Fibroblast of skin of scalp (primary cell): Measurements from ENCODE around the gene GSK3B.
A peak's percentile ranks its signal among the peaks of the same experiment; 100 is the strongest.
"Not testable (repeated sequence)": the region's sequence is repeated elsewhere in the genome, so short reads cannot be mapped to it uniquely, and the experiment has no call there.

Source experiments
- DNase-seq: peaks from one replicate; pipeline ENCODE4 v3.0.0-alpha.2; 2013

The GSK3B gene

GRCh38 chr3:120052677-120053076 lies 41.6 kb downstream of the GSK3B start:
- peak; percentile 9 for DNase-seq

- DNase-seq: no peak
Measured at GRCh38 chr3:120052225-120052624, 42.0 kb downstream of the GSK3B start.

DNA sequence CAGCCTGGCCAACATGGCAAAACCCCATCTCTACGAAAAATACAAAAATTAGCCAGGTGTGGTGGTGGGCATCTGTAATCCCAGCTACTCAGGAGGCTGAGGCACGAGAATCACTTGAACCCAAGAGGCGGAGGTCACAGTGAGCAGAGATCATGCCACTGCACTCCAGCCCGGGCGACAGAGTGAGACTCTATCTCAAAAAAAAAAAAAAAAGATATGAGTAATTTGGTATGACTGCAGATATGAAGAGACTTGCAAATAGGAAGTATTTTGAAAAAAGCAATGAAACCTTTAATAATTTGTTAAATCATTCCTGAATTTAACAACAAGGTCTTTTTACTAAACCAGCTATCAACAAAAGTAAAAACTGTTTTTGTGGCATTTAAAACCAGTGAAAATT lies 42.7 kb downstream of the GSK3B start:
- DNase-seq: not testable (repeated sequence)

DNA sequence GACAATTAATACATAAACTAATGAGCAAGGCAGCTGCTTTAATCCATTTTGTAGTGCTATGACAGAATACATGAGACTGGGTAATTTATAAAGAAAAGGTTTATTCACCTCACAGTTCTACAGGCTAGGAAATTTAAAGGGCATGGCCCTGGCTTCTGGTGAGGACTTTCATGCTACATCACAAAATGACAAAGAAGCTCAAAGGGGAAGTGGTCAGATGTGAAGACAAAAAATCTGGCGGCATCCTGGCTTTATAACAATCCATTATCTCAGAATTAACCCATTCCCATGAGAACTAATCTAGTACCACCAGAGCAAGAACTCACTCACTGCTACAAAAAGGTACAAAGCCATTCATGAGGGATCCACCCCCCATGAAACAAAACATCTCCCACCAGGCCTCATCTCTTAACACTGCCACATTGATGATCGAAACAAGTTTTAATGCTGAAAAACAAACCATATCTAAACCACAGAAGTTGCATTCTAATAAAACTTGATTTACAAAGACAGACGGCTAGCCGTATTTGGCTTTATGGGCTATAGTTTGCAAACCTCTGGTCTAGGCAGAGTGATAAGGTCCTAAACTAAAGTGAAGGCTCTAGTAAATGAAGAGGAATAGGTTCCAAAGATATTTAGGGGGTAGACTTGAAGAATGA lies 44.2 kb downstream of the GSK3B start:
- no peak for DNase-seq

- no peak for DNase-seq
Measured at GRCh38 chr3:120049072-120049471, 45.2 kb downstream of the GSK3B start.

- DNase-seq: no peak
Measured at GRCh38 chr3:120048355-120049041, 45.7 kb downstream of the GSK3B start.

GRCh38 chr3:120047686-120048085 lies 46.6 kb downstream of the GSK3B start:
- DNase-seq: no peak

- DNase-seq: no peak
Measured at GRCh38 chr3:120040813-120041377, 53.4 kb downstream of the GSK3B start.

DNA sequence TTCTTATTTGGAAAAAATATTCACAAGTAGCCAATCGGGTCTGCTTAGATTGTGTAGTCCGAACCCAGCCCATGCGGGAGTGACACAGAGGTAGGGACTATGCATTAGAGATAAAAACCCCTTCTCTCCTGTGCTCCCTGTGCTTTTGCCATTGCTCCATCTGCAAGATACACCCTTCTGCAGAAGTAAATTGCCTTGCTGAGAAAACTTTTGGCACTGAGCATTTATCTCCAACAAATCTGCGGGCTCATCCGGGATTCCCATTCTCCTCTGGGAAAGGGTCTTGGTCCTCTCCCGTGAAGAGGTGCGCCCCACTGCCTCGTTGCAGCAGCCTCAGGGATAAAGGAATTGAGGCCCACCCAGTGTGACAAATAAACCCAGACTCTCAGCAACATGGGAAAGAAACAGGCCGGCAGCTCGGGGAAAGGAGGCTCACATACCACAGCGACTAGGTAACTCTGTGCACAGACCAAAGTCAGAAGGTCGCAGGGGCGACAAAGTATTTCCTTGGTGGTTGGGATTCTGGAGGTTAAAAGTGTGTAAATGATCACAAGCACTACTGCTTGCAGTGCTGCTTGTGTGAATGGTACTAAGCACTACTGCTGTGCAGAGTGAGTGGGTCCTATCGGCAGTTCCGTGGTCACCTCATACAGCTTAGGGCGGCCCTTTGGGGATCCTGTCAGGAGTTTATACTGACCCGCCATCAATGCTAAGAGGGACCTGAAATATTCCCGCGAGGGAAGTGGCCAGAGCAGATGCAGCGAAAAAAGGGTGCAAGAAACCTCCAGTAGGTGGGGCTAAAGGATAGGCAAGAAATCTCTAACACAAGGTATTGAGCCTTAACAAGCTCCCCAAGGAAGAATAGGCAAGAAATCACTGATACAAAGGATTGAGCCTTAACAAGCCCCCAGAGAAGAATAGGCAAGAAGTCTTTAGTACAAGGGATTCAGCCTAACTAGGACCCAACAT lies 54.3 kb downstream of the GSK3B start:
- no peak for DNase-seq

GRCh38 chr3:120033596-120033995 lies 60.7 kb downstream of the GSK3B start:
- DNase-seq: no peak

DNA sequence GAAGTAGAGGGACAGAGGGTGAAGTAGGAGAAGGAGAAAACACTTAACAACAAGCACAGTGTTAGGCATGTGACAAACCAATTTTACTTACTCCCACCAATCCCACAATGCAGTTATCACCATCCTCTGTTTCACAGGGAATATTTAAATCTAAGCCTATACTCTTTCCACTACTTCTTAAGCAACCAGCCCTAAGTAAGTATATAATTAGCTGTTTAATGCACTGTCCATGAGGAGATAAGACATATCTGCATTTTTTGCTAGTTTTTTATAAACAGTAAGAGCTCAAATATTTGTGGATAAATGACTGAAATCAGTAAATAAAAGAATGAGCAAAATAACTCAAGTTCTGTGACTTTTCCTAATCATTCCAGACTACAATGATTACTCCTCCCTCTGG lies 62.7 kb downstream of the GSK3B start:
- DNase-seq: no peak

- DNase-seq: no peak
Measured at GRCh38 chr3:120029749-120030148, 64.5 kb downstream of the GSK3B start.

GRCh38 chr3:120028271-120029047 lies 65.8 kb downstream of the GSK3B start:
- DNase-seq: no peak

DNA sequence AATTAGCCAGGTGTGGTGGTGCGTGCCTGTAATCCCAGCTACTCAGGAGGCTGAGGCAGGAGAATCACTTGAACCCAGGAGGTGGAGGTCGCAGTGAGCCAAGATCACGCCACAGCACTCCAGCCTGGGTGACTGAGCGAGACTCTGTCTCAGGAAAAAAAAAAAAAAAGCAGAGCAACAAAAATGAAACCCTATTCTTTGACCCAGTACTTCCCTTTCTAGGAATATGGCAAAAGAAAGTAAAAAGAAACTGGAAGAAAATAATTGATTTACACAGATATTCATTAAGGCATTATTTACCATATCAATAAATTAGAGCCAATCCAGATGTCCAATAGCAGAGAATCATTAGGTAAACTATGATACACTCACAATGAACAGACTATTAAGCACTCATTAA lies 67.0 kb downstream of the GSK3B start:
- DNase-seq: no peak

DNA sequence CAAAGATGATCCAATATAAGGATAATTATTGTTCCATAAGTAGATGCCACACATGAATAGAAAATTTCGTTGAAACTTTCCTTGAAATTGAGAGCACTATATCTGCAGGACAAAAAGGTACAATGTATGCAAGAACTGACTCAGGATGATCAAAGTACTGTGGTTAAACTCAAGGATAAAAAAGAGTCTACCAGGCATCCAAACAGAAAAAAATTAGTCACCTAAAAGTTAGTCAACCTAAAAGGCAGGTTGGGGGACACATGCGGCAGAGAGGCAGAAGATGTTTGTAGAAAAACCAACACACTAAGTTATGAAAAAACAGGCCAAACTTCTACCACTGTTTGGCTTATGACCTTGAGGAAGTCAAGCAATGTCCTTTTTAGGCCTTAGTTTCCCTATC lies 68.7 kb downstream of the GSK3B start:
- DNase-seq: no peak

DNA sequence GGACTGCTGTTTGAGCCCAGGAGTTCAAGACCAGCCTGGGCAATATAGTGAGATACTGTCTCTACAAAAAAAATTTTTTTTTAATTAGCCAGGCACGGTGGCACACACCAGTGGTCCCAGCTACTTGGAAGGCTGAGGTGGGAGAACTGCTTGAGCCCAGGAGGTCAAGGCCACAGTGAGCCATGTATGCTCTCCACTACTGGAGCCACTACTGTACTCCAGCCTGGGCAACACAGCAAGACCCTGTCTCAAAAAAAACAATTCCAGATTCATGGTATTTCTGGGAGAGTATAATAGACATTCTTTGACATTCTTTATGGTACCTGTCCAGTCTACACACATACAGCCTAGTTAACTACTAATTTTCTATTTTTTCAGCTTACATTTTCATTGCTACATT lies 70.1 kb downstream of the GSK3B start:
- DNase-seq: no peak

GRCh38 chr3:120022729-120023128 lies 71.5 kb downstream of the GSK3B start:
- peak; percentile 20 for DNase-seq

GRCh38 chr3:120021523-120021922 lies 72.7 kb downstream of the GSK3B start:
- peak; percentile 13 for DNase-seq

- no peak for DNase-seq
Measured at GRCh38 chr3:120018299-120018698, 75.9 kb downstream of the GSK3B start.

- no peak for DNase-seq
Measured at GRCh38 chr3:120017692-120018091, 76.6 kb downstream of the GSK3B start.

GRCh38 chr3:120013481-120013880 lies 80.8 kb downstream of the GSK3B start:
- DNase-seq: peak; percentile 15

DNA sequence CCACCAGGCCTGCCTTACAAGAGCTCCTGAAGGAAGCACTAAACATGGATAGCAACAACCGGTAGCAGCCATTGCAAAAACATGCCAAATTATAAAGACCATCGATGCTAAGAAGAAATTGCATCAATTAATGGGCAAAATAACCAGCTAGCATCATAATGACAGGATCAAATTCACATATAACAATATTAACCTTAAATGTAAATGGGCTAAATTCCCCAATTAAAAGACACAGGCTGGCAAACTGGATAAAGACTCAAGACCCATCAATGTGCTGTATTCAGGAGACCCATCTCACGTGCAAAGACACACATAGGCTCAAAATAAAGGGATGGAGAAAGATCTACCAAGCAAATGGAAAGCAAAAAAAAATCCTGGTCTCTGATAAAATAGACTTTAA lies 88.5 kb downstream of the GSK3B start:
- DNase-seq: not testable (repeated sequence)
